Measurements from ENCODE around the gene CEMIP2. TPM values are rescaled to one million over a fixed set of nuclear protein-coding genes. Genes with fewer than 3 reads are reported as not detected.

The CEMIP2 gene
- total RNA-seq, 1 donor from 2014 or later, result 139 TPM

DNA sequence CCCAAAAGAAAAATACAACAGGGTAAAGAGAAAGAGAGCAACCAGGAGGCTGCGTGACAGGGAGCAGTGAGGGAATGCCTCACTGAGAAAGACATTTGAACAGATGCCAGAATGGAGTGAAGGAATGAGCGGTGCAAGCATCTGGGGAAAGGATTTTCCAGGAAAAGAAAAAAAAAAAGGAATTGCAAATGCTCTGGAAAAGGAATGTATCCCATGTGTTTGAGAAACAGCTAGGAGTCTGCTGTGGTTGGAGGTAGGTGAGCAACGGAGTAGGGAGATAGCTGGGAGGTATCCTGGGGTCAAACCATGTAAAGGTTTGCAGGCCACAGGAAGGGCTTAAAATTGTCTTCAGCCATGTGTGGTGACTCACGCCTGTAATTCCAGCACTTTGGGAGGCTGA lies 23.6 kb upstream of the CEMIP2 start:
- Mint-ChIP-seq H3K4me3 (ENCODE audit: unreplicated experiment) (no peak overlapping the region), H3K27ac (ENCODE audit: unreplicated experiment) (peak overlapping the region; percentile 69), H3K36me3 (ENCODE audit: low read depth, unreplicated experiment) (peaks cover 2% of the 10 kb centered on the region), H3K4me1 (ENCODE audit: low read depth, unreplicated experiment) (peaks cover 14% of the 10 kb centered on the region), H3K27me3 (ENCODE audit: low read depth, unreplicated experiment) (no peaks in the 10 kb centered on the region), H3K9me3 (ENCODE audit: unreplicated experiment) (peaks cover 18% of the 10 kb centered on the region)
- Histone ChIP-seq H2AFZ (ENCODE audit: low read depth, low read length) (no peak overlapping the region), H3K27ac (ENCODE audit: low read depth, low read length) (no peak overlapping the region), H3K4me3 (ENCODE audit: insufficient read depth, low read depth, low read length) (no peak overlapping the region), H3K79me2 (ENCODE audit: insufficient read depth, low read length) (no peaks in the 10 kb centered on the region), H3K36me3 (ENCODE audit: insufficient read depth, low read length) (no peaks in the 10 kb centered on the region), H3K27me3 (ENCODE audit: insufficient read depth, low read length) (no peaks in the 10 kb centered on the region), H4K20me1 (ENCODE audit: insufficient read depth, low read length) (no peaks in the 10 kb centered on the region), H3K9ac (ENCODE audit: low read length) (no peak overlapping the region), H3K9me3 (ENCODE audit: insufficient read depth, low read depth, low read length) (no peaks in the 10 kb centered on the region), H3K4me2 (ENCODE audit: low read length) (no peak overlapping the region), H3K4me1 (ENCODE audit: insufficient read depth, low read length) (peaks cover 5% of the 10 kb centered on the region)
- FAIRE-seq (no peak), DNase-seq (ENCODE audit: low read depth) (peak; percentile 49)
- TF ChIP-seq, protein P1, sequence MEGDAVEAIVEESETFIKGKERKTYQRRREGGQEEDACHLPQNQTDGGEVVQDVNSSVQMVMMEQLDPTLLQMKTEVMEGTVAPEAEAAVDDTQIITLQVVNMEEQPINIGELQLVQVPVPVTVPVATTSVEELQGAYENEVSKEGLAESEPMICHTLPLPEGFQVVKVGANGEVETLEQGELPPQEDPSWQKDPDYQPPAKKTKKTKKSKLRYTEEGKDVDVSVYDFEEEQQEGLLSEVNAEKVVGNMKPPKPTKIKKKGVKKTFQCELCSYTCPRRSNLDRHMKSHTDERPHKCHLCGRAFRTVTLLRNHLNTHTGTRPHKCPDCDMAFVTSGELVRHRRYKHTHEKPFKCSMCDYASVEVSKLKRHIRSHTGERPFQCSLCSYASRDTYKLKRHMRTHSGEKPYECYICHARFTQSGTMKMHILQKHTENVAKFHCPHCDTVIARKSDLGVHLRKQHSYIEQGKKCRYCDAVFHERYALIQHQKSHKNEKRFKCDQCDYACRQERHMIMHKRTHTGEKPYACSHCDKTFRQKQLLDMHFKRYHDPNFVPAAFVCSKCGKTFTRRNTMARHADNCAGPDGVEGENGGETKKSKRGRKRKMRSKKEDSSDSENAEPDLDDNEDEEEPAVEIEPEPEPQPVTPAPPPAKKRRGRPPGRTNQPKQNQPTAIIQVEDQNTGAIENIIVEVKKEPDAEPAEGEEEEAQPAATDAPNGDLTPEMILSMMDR (IDR thresholded peaks at IDR 0.05; ENCODE audit: insufficient read depth, low read depth, low read length), result no peak
- no peak for TF ChIP-seq EZH2 (IDR thresholded peaks at IDR 0.05; ENCODE audit: insufficient read depth, low read length)

DNA sequence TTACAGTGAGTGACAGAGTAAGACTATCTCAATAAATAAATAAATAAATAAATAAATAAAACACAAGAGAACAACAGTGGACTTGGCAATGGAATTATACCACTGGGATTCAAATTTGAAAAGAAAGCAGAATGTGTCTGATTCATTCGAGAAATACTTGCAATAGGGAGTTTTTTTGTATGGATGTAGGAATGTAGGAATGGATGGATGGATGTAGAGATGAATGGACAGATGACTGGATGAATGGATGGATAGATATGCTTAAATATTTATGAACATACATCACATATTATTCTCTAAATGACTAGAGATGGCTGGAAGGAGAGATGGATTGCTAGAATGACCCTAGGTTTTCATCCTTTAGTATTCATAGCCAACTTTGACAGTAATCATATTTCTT lies 22.0 kb upstream of the CEMIP2 start:
- H3K4me1 Mint-ChIP-seq (ENCODE audit: low read depth, unreplicated experiment), result peaks cover 14% of the 10 kb centered on the region
- H3K9me3 ChIP-seq (ENCODE audit: insufficient read depth, low read depth, low read length), result no peaks in the 10 kb centered on the region
- H3K4me3 Mint-ChIP-seq (ENCODE audit: unreplicated experiment), result no peak overlapping the region
- peaks cover 5% of the 10 kb centered on the region for H3K4me1 ChIP-seq (ENCODE audit: insufficient read depth, low read length)
- no peak overlapping the region for H3K4me3 ChIP-seq (ENCODE audit: insufficient read depth, low read depth, low read length)
- H3K36me3 ChIP-seq (ENCODE audit: insufficient read depth, low read length), result no peaks in the 10 kb centered on the region
- peaks cover 18% of the 10 kb centered on the region for H3K9me3 Mint-ChIP-seq (ENCODE audit: unreplicated experiment)
- H3K27me3 Mint-ChIP-seq (ENCODE audit: low read depth, unreplicated experiment), result no peaks in the 10 kb centered on the region
- H3K27ac Mint-ChIP-seq (ENCODE audit: unreplicated experiment), result no peak overlapping the region
- H3K9ac ChIP-seq (ENCODE audit: low read length), result no peak overlapping the region
- DNase-seq (ENCODE audit: low read depth) (no peak), FAIRE-seq (no peak)
- H3K79me2 ChIP-seq (ENCODE audit: insufficient read depth, low read length), result no peaks in the 10 kb centered on the region
- H3K27me3 ChIP-seq (ENCODE audit: insufficient read depth, low read length), result no peaks in the 10 kb centered on the region
- H4K20me1 ChIP-seq (ENCODE audit: insufficient read depth, low read length), result no peaks in the 10 kb centered on the region
- no peak overlapping the region for H2AFZ ChIP-seq (ENCODE audit: low read depth, low read length)
- TF ChIP-seq EZH2 (IDR thresholded peaks at IDR 0.05; ENCODE audit: insufficient read depth, low read length), result no peak
- TF ChIP-seq, protein P1 (IDR thresholded peaks at IDR 0.05; ENCODE audit: insufficient read depth, low read depth, low read length), result no peak
- H3K36me3 Mint-ChIP-seq (ENCODE audit: low read depth, unreplicated experiment), result peaks cover 2% of the 10 kb centered on the region
- no peak overlapping the region for H3K27ac ChIP-seq (ENCODE audit: low read depth, low read length)
- H3K4me2 ChIP-seq (ENCODE audit: low read length), result no peak overlapping the region

DNA sequence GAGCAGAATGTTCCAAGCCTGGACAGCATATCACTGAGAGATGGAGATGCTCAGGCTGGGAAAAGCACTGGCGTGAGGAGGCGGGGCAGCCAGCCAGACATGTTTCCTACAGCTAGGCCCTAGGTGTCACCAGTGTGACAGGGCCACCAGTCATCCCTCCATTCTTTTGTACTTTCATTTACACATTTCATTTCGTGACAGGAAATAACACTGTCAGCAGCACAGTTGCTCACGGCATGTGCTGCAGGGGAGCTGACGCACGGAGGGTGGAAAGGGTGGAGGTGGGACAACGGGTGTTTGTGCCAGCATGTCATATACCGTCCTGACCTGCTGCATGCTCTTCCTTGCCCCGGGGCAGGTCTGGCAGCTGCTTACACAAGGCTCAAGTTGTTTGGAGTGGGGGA lies 14.8 kb upstream of the CEMIP2 start:
- no peaks in the 10 kb centered on the region for H3K36me3 ChIP-seq (ENCODE audit: insufficient read depth, low read length)
- TF ChIP-seq, protein P1 (IDR thresholded peaks at IDR 0.05; ENCODE audit: insufficient read depth, low read depth, low read length), result no peak
- TF ChIP-seq EZH2 (IDR thresholded peaks at IDR 0.05; ENCODE audit: insufficient read depth, low read length), result no peak
- Mint-ChIP-seq H3K4me3 (ENCODE audit: unreplicated experiment) (no peak overlapping the region), H3K4me1 (ENCODE audit: low read depth, unreplicated experiment) (no peaks in the 10 kb centered on the region), H3K36me3 (ENCODE audit: low read depth, unreplicated experiment) (no peaks in the 10 kb centered on the region), H3K27ac (ENCODE audit: unreplicated experiment) (no peak overlapping the region), H3K27me3 (ENCODE audit: low read depth, unreplicated experiment) (no peaks in the 10 kb centered on the region), H3K9me3 (ENCODE audit: unreplicated experiment) (no peaks in the 10 kb centered on the region)
- DNase-seq (ENCODE audit: low read depth), result no peak
- peak overlapping the region; percentile 48 for H3K4me2 ChIP-seq (ENCODE audit: low read length)
- no peaks in the 10 kb centered on the region for H3K27me3 ChIP-seq (ENCODE audit: insufficient read depth, low read length)
- peak overlapping the region; percentile 23 for H2AFZ ChIP-seq (ENCODE audit: low read depth, low read length)
- no peaks in the 10 kb centered on the region for H3K4me1 ChIP-seq (ENCODE audit: insufficient read depth, low read length)
- no peak overlapping the region for H3K27ac ChIP-seq (ENCODE audit: low read depth, low read length)
- H3K9ac ChIP-seq (ENCODE audit: low read length), result no peak overlapping the region
- H3K79me2 ChIP-seq (ENCODE audit: insufficient read depth, low read length), result no peaks in the 10 kb centered on the region
- no peaks in the 10 kb centered on the region for H3K9me3 ChIP-seq (ENCODE audit: insufficient read depth, low read depth, low read length)
- no peaks in the 10 kb centered on the region for H4K20me1 ChIP-seq (ENCODE audit: insufficient read depth, low read length)
- no peak for FAIRE-seq
- no peak overlapping the region for H3K4me3 ChIP-seq (ENCODE audit: insufficient read depth, low read depth, low read length)

All from astrocyte (in vitro differentiated cells and primary cell).